IMR-90 (cell line): ENCODE data around the gene CALR3. TPM values are rescaled to one million over a fixed set of nuclear protein-coding genes. Genes with fewer than 3 reads are reported as not detected.

Source experiments
- ATAC-seq: fragments of 200-7000 bp; cut with Tn5 transposase; 2 replicates; pipeline ENCODE4 v1.9.1; 2020; ENCODE audit warnings: low read depth, mild to moderate bottlenecking, moderate library complexity
- BruUV-seq: library from RNA; stranded (reverse); fragments of 400-500 nt; replicated peaks from 2 replicates; lab custom pipeline; 2021; lab: Mats Ljungman, UMichigan
- CTCF ChIA-PET: fragments of 300-600 bp; formaldehyde crosslinking; extraction: SDS; loops from one replicate; lab custom pipeline; 2021; ENCODE audit warnings: antibody characterized with exemption; lab: Yijun Ruan, JAX
- POLR2A ChIA-PET: fragments of 300-600 bp; sonication (Branson Sonifier 250); formaldehyde crosslinking; loops from one replicate; lab custom pipeline; 2022; ENCODE audit warnings: antibody characterized with exemption; ENCODE audit not compliant: unreplicated experiment; lab: Charles Lee
- DNase-seq: peaks from one replicate; pipeline ENCODE4 v3.0.0; 2013
- H2AFZ ChIP-seq: replicated peaks from 2 replicates; pipeline ENCODE3; 2013; ENCODE audit warnings: low read length, mild to moderate bottlenecking; ENCODE audit not compliant: poor library complexity
- H2AK5ac ChIP-seq: 2 replicates; pipeline ENCODE4 v1.6.1; 2013; ENCODE audit warnings: low read depth, low read length, inconsistent platforms
- H2AK9ac ChIP-seq: replicated peaks from 2 replicates; pipeline ENCODE3; 2013; ENCODE audit warnings: mild to moderate bottlenecking, low read depth, low read length, moderate library complexity; ENCODE audit not compliant: poor library complexity
- H2BK120ac ChIP-seq: 2 replicates; pipeline ENCODE4 v1.6.1; 2013; ENCODE audit warnings: low read depth, low read length, inconsistent platforms
- H2BK15ac ChIP-seq: 3 replicates; pipeline ENCODE4 v1.6.1; 2013; ENCODE audit warnings: low read depth, low read length, inconsistent platforms
- H2BK20ac ChIP-seq: 2 replicates; pipeline ENCODE4 v1.6.1; 2013; ENCODE audit warnings: low read depth, mild to moderate bottlenecking, inconsistent platforms, low read length, moderate library complexity
- H2BK5ac ChIP-seq: 2 replicates; pipeline ENCODE4 v1.6.1; 2013; ENCODE audit warnings: mild to moderate bottlenecking, low read depth, low read length, inconsistent platforms; ENCODE audit not compliant: poor library complexity, severe bottlenecking
- H3K14ac ChIP-seq: replicated peaks from 2 replicates; pipeline ENCODE4 v1.6.1; 2013; ENCODE audit warnings: low read depth, low read length, inconsistent platforms
- H3K18ac ChIP-seq: 2 replicates; pipeline ENCODE4 v1.6.1; 2013; ENCODE audit warnings: low read depth, low read length, control low read depth
- H3K23ac ChIP-seq: 2 replicates; pipeline ENCODE4 v1.6.1; 2013; ENCODE audit warnings: low read depth, low read length, inconsistent platforms
- H3K27ac ChIP-seq: 2 replicates; pipeline ENCODE4 v1.5.1; 2013; ENCODE audit warnings: mild to moderate bottlenecking, control low read depth, low read length; ENCODE audit not compliant: insufficient read depth
- H3K27me3 ChIP-seq: 2 replicates; pipeline ENCODE4 v1.6.1; 2013; ENCODE audit warnings: low read length; ENCODE audit not compliant: control insufficient read depth, insufficient read depth
- H3K36me3 ChIP-seq: 2 replicates; pipeline ENCODE4 v1.6.1; 2013; ENCODE audit warnings: low read length, mixed read lengths; ENCODE audit not compliant: control insufficient read depth, insufficient read depth
- H3K4ac ChIP-seq: 2 replicates; pipeline ENCODE4 v1.6.1; 2013; ENCODE audit warnings: low read depth, low read length, inconsistent platforms
- H3K4me1 ChIP-seq: 2 replicates; pipeline ENCODE4 v1.6.1; 2013; ENCODE audit warnings: low read length, mixed read lengths; ENCODE audit not compliant: control insufficient read depth, insufficient read depth
- H3K4me2 ChIP-seq: 2 replicates; pipeline ENCODE4 v1.6.1; 2013; ENCODE audit warnings: low read depth, mild to moderate bottlenecking, control low read depth, low read length, moderate library complexity
- H3K4me3 ChIP-seq: 2 replicates; pipeline ENCODE4 v1.5.1; 2013; ENCODE audit warnings: low read depth, mild to moderate bottlenecking, control low read depth, low read length, moderate library complexity; ENCODE audit not compliant: insufficient read depth
- H3K56ac ChIP-seq: 2 replicates; pipeline ENCODE4 v1.6.1; 2013; ENCODE audit warnings: low read length, inconsistent platforms; ENCODE audit not compliant: insufficient read depth; ENCODE audit errors: extremely low read depth
- H3K79me1 ChIP-seq, 2 experiments: 2 replicates each; pipeline ENCODE4 v1.6.1; 2013; ENCODE audit warnings: low read length in 2 of 2, inconsistent platforms in 1 of 2, low read depth in 1 of 2
- H3K9ac ChIP-seq: 2 replicates; pipeline ENCODE4 v1.6.1; 2013; ENCODE audit warnings: low read depth, low read length, control low read depth
- H3K9me1 ChIP-seq: 2 replicates; pipeline ENCODE4 v1.6.1; 2013; ENCODE audit warnings: low read length, inconsistent platforms; ENCODE audit not compliant: insufficient read depth
- H3K9me3 ChIP-seq: 2 replicates; pipeline ENCODE4 v1.6.1; 2013; ENCODE audit warnings: low read length; ENCODE audit not compliant: control insufficient read depth, insufficient read depth
- H4K20me1 ChIP-seq: 2 replicates; pipeline ENCODE4 v1.6.1; 2013; ENCODE audit warnings: low read length, inconsistent platforms; ENCODE audit not compliant: insufficient read depth
- H4K5ac ChIP-seq: 2 replicates; pipeline ENCODE4 v1.6.1; 2013; ENCODE audit warnings: mild to moderate bottlenecking, low read depth, low read length, control low read depth
- H4K8ac ChIP-seq, 2 experiments: 2 replicates each; pipeline ENCODE4 v1.6.1; 2013; ENCODE audit warnings: low read depth in 2 of 2, low read length in 2 of 2, control low read depth in 1 of 2, inconsistent platforms in 1 of 2
- H4K91ac ChIP-seq: 2 replicates; pipeline ENCODE4 v1.6.1; 2013; ENCODE audit warnings: low read depth, low read length, inconsistent platforms; ENCODE audit not compliant: insufficient read depth
- BHLHE40 ChIP-seq: fragments of 150-350 bp; IDR thresholded peaks from 2 replicates; pipeline ENCODE4 v1.6.1; 2016; ENCODE audit warnings: mild to moderate bottlenecking, low read depth, low read length
- CEBPB ChIP-seq: IDR thresholded peaks from 2 replicates; pipeline ENCODE4 v1.6.1; 2012; ENCODE audit warnings: low read depth, low read length, improper control_type of control experiment
- CHD1 ChIP-seq: IDR thresholded peaks from 2 replicates; pipeline ENCODE4 v1.6.1; 2012; ENCODE audit warnings: low read depth, low read length, improper control_type of control experiment
- CTCF ChIP-seq: conservative IDR thresholded peaks from 2 replicates; pipeline ENCODE4 v1.5.1; 2012; ENCODE audit warnings: mild to moderate bottlenecking, low read depth, low read length, improper control_type of control experiment
- ELK1 ChIP-seq: fragments of 150-350 bp; IDR thresholded peaks from 2 replicates; pipeline ENCODE4 v1.6.1; 2016; ENCODE audit warnings: low read depth, mild to moderate bottlenecking, low read length, moderate library complexity, borderline replicate concordance
- FOS ChIP-seq: fragments of 150-350 bp; IDR thresholded peaks from 2 replicates; pipeline ENCODE4 v1.6.1; 2016; ENCODE audit warnings: low read depth, low read length
- MAFK ChIP-seq: IDR thresholded peaks from 2 replicates; pipeline ENCODE4 v1.6.1; 2012; ENCODE audit warnings: low read depth, low read length, improper control_type of control experiment
- NFE2L2 ChIP-seq: fragments of 150-350 bp; IDR thresholded peaks from 2 replicates; pipeline ENCODE4 v1.6.1; 2016; ENCODE audit warnings: low read depth, mild to moderate bottlenecking, low read length
- RAD21 ChIP-seq: IDR thresholded peaks from 2 replicates; pipeline ENCODE4 v1.6.1; 2012; ENCODE audit warnings: low read length, improper control_type of control experiment
- RCOR1 ChIP-seq: IDR thresholded peaks from 2 replicates; pipeline ENCODE4 v1.6.1; 2012; ENCODE audit warnings: mild to moderate bottlenecking, low read length, improper control_type of control experiment; ENCODE audit not compliant: insufficient replicate concordance
- RFX5 ChIP-seq: IDR thresholded peaks from 2 replicates; pipeline ENCODE4 v1.8.0; 2012; ENCODE audit warnings: low read depth, mild to moderate bottlenecking, low read length, moderate library complexity
- SMC3 ChIP-seq: fragments of 150-350 bp; IDR thresholded peaks from 2 replicates; pipeline ENCODE4 v1.6.1; 2016; ENCODE audit warnings: low read depth, mild to moderate bottlenecking, antibody characterized with exemption, low read length, moderate library complexity
- USF2 ChIP-seq: fragments of 150-350 bp; IDR thresholded peaks from 2 replicates; pipeline ENCODE4 v1.6.1; 2017; ENCODE audit warnings: mild to moderate bottlenecking, antibody characterized with exemption, low read length, low read depth
- WGBS, 2 experiments: methylation state at CpG; one replicate each; pipeline versions ENCODE4 v1.1.5 to v1.1.7; 2013; ENCODE audit warnings: missing lambda C conversion rate in 2 of 2; ENCODE audit not compliant: insufficient read length in 1 of 2; ENCODE audit errors: extremely low coverage in 2 of 2; 5-methylcytosine and 5-hydroxymethylcytosine counted together
- dilution Hi-C: fragments of 300-500 bp; cut with HindIII; formaldehyde crosslinking; loops from one replicate; pipeline ENCODE4 v1.14.3; 2018; ENCODE audit warnings: low sequenced_read_pairs; ENCODE audit not compliant: unreplicated experiment
- in situ Hi-C: fragments of 300-500 bp; cut with MboI; formaldehyde crosslinking; loops from 3 replicates; pipeline ENCODE4 v1.14.3; 2019; ENCODE audit warnings: low sequenced_read_pairs, inconsistent platforms, mixed read lengths
- intact Hi-C: fragments of 100-400 bp; cut with micrococcal nuclease; formaldehyde crosslinking; loops from 2 replicates; pipeline ENCODE4 v1.10.0; 2022
- polyA plus RNA-seq, 3 experiments: library from polyadenylated mRNA; depleted of rRNA; stranded (reverse); fragments of >200 nt; gene quantifications; 2 replicates each; pipeline ENCODE4 v1.2.3, GENCODE V29; 2012; ENCODE audit warnings: low replicate concordance in 1 of 3
- total RNA-seq: library from RNA; depleted of rRNA; stranded (reverse); fragments of >200 nt; gene quantifications from 2 replicates; pipeline ENCODE4 v1.2.3, GENCODE V29; 2012

CALR3 gene
- total and polyA plus RNA-seq, 2 of the 4 experiments (the other 2 are of a cell fraction), result not detected

- Histone ChIP-seq H4K20me1 (no peaks in the 10 kb centered on the region), H3K9me1 (no peaks in the 10 kb centered on the region), H2BK5ac (no peak overlapping the region), H4K5ac (no peak overlapping the region), H3K56ac (no peak overlapping the region), H3K4ac (no peak overlapping the region), H3K23ac (no peak overlapping the region), H3K4me3 (no peak overlapping the region), H3K9ac (no peak overlapping the region), H2AK9ac (peak overlapping the region; percentile 61), H2BK20ac (no peak overlapping the region), H4K8ac (no peak overlapping the region), H3K9me3 (no peaks in the 10 kb centered on the region), H3K4me1 (peaks cover 5% of the 10 kb centered on the region; the same call in 1 of the 2 replicates), H3K79me1 (no peaks in the 10 kb centered on the region), H3K36me3 (peaks cover 33% of the 10 kb centered on the region), H3K27ac (peak overlapping the region; percentile 4; the same call in 1 of the 2 replicates), H3K18ac (no peak overlapping the region), H2AK5ac (no peak overlapping the region), H3K14ac (no peak overlapping the region), H4K91ac (no peak overlapping the region), H2BK15ac (no peak overlapping the region), H2BK120ac (no peak overlapping the region), H3K27me3 (no peaks in the 10 kb centered on the region), H2AFZ (peak overlapping the region; percentile 61), H3K4me2 (no peak overlapping the region; the same call in 1 of the 2 replicates)
- ChIA-PET POLR2A (no interaction called here), CTCF (no interaction called here)
- in situ Hi-C loops (no loop called here), intact Hi-C loops (no loop called here), dilution Hi-C loops (no loop called here)
- 59% methylated on average over 18 of the region's 28 CpGs; no CpG with 5 or more reads in 1 of the 2 experiments for WGBS, 2 experiments
- DNase-seq (peak; percentile 36), ATAC-seq (peak; percentile 29)
- TF ChIP-seq RAD21 (no peak), RCOR1 (no peak), CHD1 (no peak), CEBPB (no peak), RFX5 (no peak), CTCF (no peak), SMC3 (no peak), NFE2L2 (no peak), ELK1 (no peak), MAFK (no peak), USF2 (no peak), BHLHE40 (no peak), FOS (no peak)
- BruUV-seq, result no TSS peak
Observed at GRCh38 chr19:16509141-16510061, 13.4 kb upstream of the CALR3 start.
